ENCODE data around the gene GDI1. TPM values are rescaled to one million over a fixed set of nuclear protein-coding genes. Genes with fewer than 3 reads are reported as not detected.

Gene GDI1
- total RNA-seq, 5 donors from 2014 or later (not counting 1 experiment from before 2014, with no cell fraction given), result 117 to 208 (median 182) TPM

DNA sequence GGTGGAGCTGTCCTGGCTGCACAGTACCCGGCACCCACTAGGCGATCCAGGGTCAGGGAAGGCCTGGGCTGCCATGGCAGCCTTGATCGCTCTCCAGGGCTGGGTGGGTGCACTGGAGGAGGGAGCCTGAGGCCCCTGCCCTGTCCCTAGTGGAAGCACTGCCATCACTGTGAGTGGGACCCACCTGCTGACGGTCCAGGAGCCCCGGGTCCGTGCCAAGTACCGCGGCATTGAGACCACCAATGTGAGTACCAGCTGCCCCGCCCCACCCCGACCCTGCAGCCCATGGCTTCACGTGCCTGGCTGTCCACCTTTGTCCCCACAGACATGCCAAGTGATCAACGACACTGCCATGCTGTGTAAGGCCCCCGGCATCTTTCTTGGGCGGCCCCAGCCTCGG, 30.0 kb downstream of the GDI1 start:
- no peaks in the 10 kb centered on the region for H3K9me3 Mint-ChIP-seq
- Histone ChIP-seq H3K27ac (ENCODE audit: low read length) (no peak overlapping the region), H3K9me3 (no peaks in the 10 kb centered on the region), H3K27me3 (replicated peaks in 1 of 2; ENCODE audit: control insufficient read depth in 2 of 2, extremely low read depth in 1 of 2, insufficient read depth in 2 of 2, low read length in 1 of 2) (no peaks in the 10 kb centered on the region), H3K4me3 (ENCODE audit: control insufficient read depth in 1 of 2, extremely low read depth in 1 of 2, low read length in 1 of 2) (no peak overlapping the region), H3K4me1 (ENCODE audit: control insufficient read depth in 1 of 2, extremely low read depth in 1 of 2, insufficient read depth in 2 of 2, low read length in 2 of 2) (no peaks in the 10 kb centered on the region), H3K36me3 (ENCODE audit: control insufficient read depth in 2 of 2, extremely low read depth in 1 of 2, insufficient read depth in 1 of 2, low read length in 1 of 2) (peaks cover 6 to 57% of the 10 kb centered on the region in 2 donors)
- H3K36me3 Mint-ChIP-seq, result peaks cover 6% of the 10 kb centered on the region
- H3K4me3 Mint-ChIP-seq, result no peak overlapping the region
- DNase-seq, result no peak
- H3K27ac Mint-ChIP-seq, result no peak overlapping the region
- ChIA-PET POLR2A (no interaction called here), CTCF (no interaction called here)
- 87% methylated on average over 4 of the region's 15 CpGs for WGBS (ENCODE audit: insufficient coverage)
- no peaks in the 10 kb centered on the region for H3K27me3 Mint-ChIP-seq
- peaks cover 0 to 2% (median 1%) of the 10 kb centered on the region in 3 donors for H3K4me1 Mint-ChIP-seq
- no peak for ATAC-seq (replicated peaks in 1 of 4)

GRCh38 chrX:154467556-154467955, 30.6 kb downstream of the GDI1 start:
- H3K36me3 Mint-ChIP-seq, result peaks cover 6% of the 10 kb centered on the region
- no peak overlapping the region for H3K27ac Mint-ChIP-seq
- no peak overlapping the region for H3K27ac ChIP-seq (ENCODE audit: low read length)
- POLR2A ChIA-PET, result no interaction called here
- no peaks in the 10 kb centered on the region for H3K4me1 ChIP-seq (ENCODE audit: control insufficient read depth in 1 of 2, extremely low read depth in 1 of 2, insufficient read depth in 2 of 2, low read length in 2 of 2)
- no peaks in the 10 kb centered on the region for H3K27me3 Mint-ChIP-seq
- H3K4me3 ChIP-seq (ENCODE audit: control insufficient read depth in 1 of 2, extremely low read depth in 1 of 2, low read length in 1 of 2), result no peak overlapping the region
- no peak for ATAC-seq (replicated peaks in 1 of 4)
- no peaks in the 10 kb centered on the region for H3K9me3 ChIP-seq
- no peak overlapping the region for H3K4me3 Mint-ChIP-seq
- H3K27me3 ChIP-seq (replicated peaks in 1 of 2; ENCODE audit: control insufficient read depth in 2 of 2, extremely low read depth in 1 of 2, insufficient read depth in 2 of 2, low read length in 1 of 2), result no peaks in the 10 kb centered on the region
- DNase-seq, result no peak
- CTCF ChIA-PET, result interaction anchor here in 1 of 2 donors (0.5 kb wide), 1 partner anchor 60 kb away, joined by 5 read pairs; no protein-coding TSS in a partner anchor
- no peaks in the 10 kb centered on the region for H3K4me1 Mint-ChIP-seq
- H3K9me3 Mint-ChIP-seq, result no peaks in the 10 kb centered on the region
- peaks cover 6 to 53% of the 10 kb centered on the region in 2 donors for H3K36me3 ChIP-seq (ENCODE audit: control insufficient read depth in 2 of 2, extremely low read depth in 1 of 2, insufficient read depth in 1 of 2, low read length in 1 of 2)
- WGBS (ENCODE audit: insufficient coverage), result no CpG with 5 or more reads among the region's 21 CpGs

DNA sequence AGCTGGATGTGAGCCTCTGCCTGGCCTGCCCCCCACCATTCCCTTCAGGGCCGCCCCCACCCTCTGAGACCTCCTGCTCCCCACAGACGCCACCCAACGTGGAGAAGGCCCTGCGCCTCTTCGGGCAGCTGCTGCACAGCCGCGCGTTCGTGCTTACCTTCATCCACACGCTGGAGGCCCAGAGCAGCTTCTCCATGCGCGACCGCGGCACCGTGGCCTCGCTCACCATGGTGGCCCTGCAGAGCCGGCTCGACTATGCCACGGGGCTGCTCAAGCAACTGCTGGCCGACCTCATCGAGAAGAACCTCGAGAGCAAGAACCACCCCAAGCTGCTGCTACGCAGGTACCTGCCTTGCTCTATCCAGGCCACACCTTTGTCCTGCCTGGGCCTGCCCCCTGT, 31.3 kb downstream of the GDI1 start:
- DNase-seq, result no peak
- WGBS (ENCODE audit: insufficient coverage), result 97% methylated on average over 12 of the region's 23 CpGs
- H3K9me3 ChIP-seq, result no peaks in the 10 kb centered on the region
- H3K4me3 Mint-ChIP-seq, result no peak overlapping the region
- no peaks in the 10 kb centered on the region for H3K4me1 ChIP-seq (ENCODE audit: control insufficient read depth in 1 of 2, extremely low read depth in 1 of 2, insufficient read depth in 2 of 2, low read length in 2 of 2)
- ATAC-seq (replicated peaks in 1 of 4), result no peak
- H3K4me1 Mint-ChIP-seq, result no peaks in the 10 kb centered on the region
- H3K36me3 Mint-ChIP-seq, result no peaks in the 10 kb centered on the region
- H3K4me3 ChIP-seq (ENCODE audit: control insufficient read depth in 1 of 2, extremely low read depth in 1 of 2, low read length in 1 of 2), result no peak overlapping the region
- peaks cover 6 to 51% of the 10 kb centered on the region in 2 donors for H3K36me3 ChIP-seq (ENCODE audit: control insufficient read depth in 2 of 2, extremely low read depth in 1 of 2, insufficient read depth in 1 of 2, low read length in 1 of 2)
- H3K27ac Mint-ChIP-seq, result no peak overlapping the region
- no peaks in the 10 kb centered on the region for H3K27me3 Mint-ChIP-seq
- ChIA-PET CTCF (interaction anchor here in 1 of 2 donors (0.5 kb wide), 1 partner anchor 61 kb away, joined by 5 read pairs; no protein-coding TSS in a partner anchor), POLR2A (no interaction called here)
- H3K27ac ChIP-seq (ENCODE audit: low read length), result no peak overlapping the region
- H3K9me3 Mint-ChIP-seq, result no peaks in the 10 kb centered on the region
- H3K27me3 ChIP-seq (replicated peaks in 1 of 2; ENCODE audit: control insufficient read depth in 2 of 2, extremely low read depth in 1 of 2, insufficient read depth in 2 of 2, low read length in 1 of 2), result no peaks in the 10 kb centered on the region

- Mint-ChIP-seq H3K27me3 (no peaks in the 10 kb centered on the region), H3K4me1 (no peaks in the 10 kb centered on the region), H3K4me3 (no peak overlapping the region), H3K36me3 (no peaks in the 10 kb centered on the region), H3K9me3 (no peaks in the 10 kb centered on the region), H3K27ac (no peak overlapping the region)
- POLR2A ChIA-PET, result no interaction called here
- Histone ChIP-seq H3K27me3 (replicated peaks in 1 of 2; ENCODE audit: control insufficient read depth in 2 of 2, extremely low read depth in 1 of 2, insufficient read depth in 2 of 2, low read length in 1 of 2) (no peaks in the 10 kb centered on the region), H3K9me3 (no peaks in the 10 kb centered on the region), H3K4me3 (ENCODE audit: control insufficient read depth in 1 of 2, extremely low read depth in 1 of 2, low read length in 1 of 2) (no peak overlapping the region), H3K27ac (ENCODE audit: low read length) (no peak overlapping the region), H3K4me1 (ENCODE audit: control insufficient read depth in 1 of 2, extremely low read depth in 1 of 2, insufficient read depth in 2 of 2, low read length in 2 of 2) (no peaks in the 10 kb centered on the region), H3K36me3 (ENCODE audit: control insufficient read depth in 2 of 2, extremely low read depth in 1 of 2, insufficient read depth in 1 of 2, low read length in 1 of 2) (peaks cover 6 to 51% of the 10 kb centered on the region in 2 donors)
- DNase-seq (no peak), ATAC-seq (replicated peaks in 1 of 4) (no peak)
- WGBS (ENCODE audit: insufficient coverage), result 74% methylated on average over 6 of the region's 9 CpGs
- CTCF ChIA-PET, result no interaction called here
Measured at GRCh38 chrX:154469114-154469513, 32.2 kb downstream of the GDI1 start.

GRCh38 chrX:154469880-154470279, 32.9 kb downstream of the GDI1 start:
- 90% methylated on average over 15 of the region's 18 CpGs for WGBS (ENCODE audit: insufficient coverage)
- no peaks in the 10 kb centered on the region for H3K36me3 Mint-ChIP-seq
- no peak overlapping the region for H3K27ac ChIP-seq (ENCODE audit: low read length)
- ChIA-PET POLR2A (no interaction called here), CTCF (no interaction called here)
- no peaks in the 10 kb centered on the region for H3K4me1 ChIP-seq (ENCODE audit: control insufficient read depth in 1 of 2, extremely low read depth in 1 of 2, insufficient read depth in 2 of 2, low read length in 2 of 2)
- ATAC-seq (replicated peaks in 1 of 4), result no peak
- DNase-seq, result no peak
- no peaks in the 10 kb centered on the region for H3K4me1 Mint-ChIP-seq
- H3K27me3 ChIP-seq (replicated peaks in 1 of 2; ENCODE audit: control insufficient read depth in 2 of 2, extremely low read depth in 1 of 2, insufficient read depth in 2 of 2, low read length in 1 of 2), result no peaks in the 10 kb centered on the region
- H3K4me3 ChIP-seq (ENCODE audit: control insufficient read depth in 1 of 2, extremely low read depth in 1 of 2, low read length in 1 of 2), result no peak overlapping the region
- no peaks in the 10 kb centered on the region for H3K27me3 Mint-ChIP-seq
- H3K9me3 Mint-ChIP-seq, result no peaks in the 10 kb centered on the region
- H3K27ac Mint-ChIP-seq, result no peak overlapping the region
- H3K36me3 ChIP-seq (ENCODE audit: control insufficient read depth in 2 of 2, extremely low read depth in 1 of 2, insufficient read depth in 1 of 2, low read length in 1 of 2), result peaks cover 6 to 48% of the 10 kb centered on the region in 2 donors
- no peaks in the 10 kb centered on the region for H3K9me3 ChIP-seq
- H3K4me3 Mint-ChIP-seq, result no peak overlapping the region

GRCh38 chrX:154470434-154470833, 33.5 kb downstream of the GDI1 start:
- Histone ChIP-seq H3K27ac (ENCODE audit: low read length) (no peak overlapping the region), H3K4me3 (ENCODE audit: control insufficient read depth in 1 of 2, extremely low read depth in 1 of 2, low read length in 1 of 2) (no peak overlapping the region), H3K9me3 (no peaks in the 10 kb centered on the region), H3K4me1 (ENCODE audit: control insufficient read depth in 1 of 2, extremely low read depth in 1 of 2, insufficient read depth in 2 of 2, low read length in 2 of 2) (no peaks in the 10 kb centered on the region), H3K36me3 (ENCODE audit: control insufficient read depth in 2 of 2, extremely low read depth in 1 of 2, insufficient read depth in 1 of 2, low read length in 1 of 2) (peaks cover 6 to 46% of the 10 kb centered on the region in 2 donors), H3K27me3 (replicated peaks in 1 of 2; ENCODE audit: control insufficient read depth in 2 of 2, extremely low read depth in 1 of 2, insufficient read depth in 2 of 2, low read length in 1 of 2) (no peaks in the 10 kb centered on the region)
- Mint-ChIP-seq H3K27me3 (no peaks in the 10 kb centered on the region), H3K36me3 (no peaks in the 10 kb centered on the region), H3K27ac (no peak overlapping the region), H3K4me1 (peaks cover 0 to under 1% (median 0%) of the 10 kb centered on the region in 3 donors), H3K4me3 (no peak overlapping the region), H3K9me3 (no peaks in the 10 kb centered on the region)
- POLR2A ChIA-PET, result no interaction called here
- 95% methylated on average over 8 of the region's 14 CpGs for WGBS (ENCODE audit: insufficient coverage)
- no peak for ATAC-seq (replicated peaks in 1 of 4)
- no peak for DNase-seq
- CTCF ChIA-PET, result no interaction called here
